ENCODE data around the gene SUPT4H1.

- no peak for TF ChIP-seq POLR2AphosphoS5 (IDR thresholded peaks at IDR 0.05; ENCODE audit: low read depth, low read length)
- TF ChIP-seq TAF1 (IDR thresholded peaks at IDR 0.05; ENCODE audit: borderline replicate concordance, low read depth, low read length), result no peak
- TF ChIP-seq POLR2A (IDR thresholded peaks at IDR 0.05; ENCODE audit: low read depth, low read length), result no peak
Observed at GRCh38 chr17:58315281-58315711, 36.7 kb downstream of the SUPT4H1 start.

Data from GM12892 (cell line).